Measurements from ENCODE around the gene COQ8A. TPM values are rescaled to one million over a fixed set of nuclear protein-coding genes. Genes with fewer than 3 reads are reported as not detected.

Gene COQ8A
- polyA plus RNA-seq, 1 of the 3 experiments (the other 2 are of a cell fraction), result 11.8 TPM

DNA sequence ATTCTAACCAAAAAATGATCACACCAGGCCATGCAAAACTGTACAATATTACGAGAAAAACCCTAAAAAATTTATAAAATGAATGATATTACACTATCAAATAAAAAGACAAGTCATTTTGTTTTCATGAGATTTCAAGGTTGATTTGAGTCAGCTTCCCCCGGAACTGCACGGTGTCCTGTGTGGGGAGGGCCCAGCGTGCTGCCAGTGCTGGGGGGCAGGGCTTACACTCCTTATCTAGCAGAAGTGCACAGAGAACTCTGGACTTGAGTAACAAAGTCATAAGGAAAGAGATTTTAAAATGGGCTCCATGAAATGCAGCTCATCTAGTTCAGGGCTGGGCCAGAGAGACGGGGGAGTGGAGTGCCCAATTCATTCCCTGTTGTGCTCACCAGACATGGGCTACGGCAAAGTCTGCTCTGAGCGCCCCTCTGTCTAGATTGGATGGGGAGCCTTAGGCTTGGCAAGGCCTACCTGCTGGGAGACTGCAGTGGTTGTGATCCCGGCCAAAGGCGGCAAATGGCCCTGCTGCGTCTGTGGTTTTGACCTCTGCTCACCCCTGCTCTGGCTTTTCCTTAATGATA is 50.1 kb downstream of the COQ8A start:
- Histone ChIP-seq H3K4me1 (ENCODE audit: control insufficient read depth in 1 of 2, insufficient read depth in 2 of 2, low read depth in 1 of 2, low read length in 1 of 2) (peaks cover 0 to 10% of the 10 kb centered on the region in 2 experiments; a peak in 2 of 4 replicates), H3K9me2 (no peaks in the 10 kb centered on the region), H2AFZ (ENCODE audit: low read depth) (no peak overlapping the region), H3K27ac (ENCODE audit: low read depth in 2 of 2, low read length in 1 of 2) (no peak overlapping the region), H3K9me3 (no peaks in the 10 kb centered on the region), H3F3A (replicated peaks; ENCODE audit: insufficient read depth) (no peaks in the 10 kb centered on the region), H3K4me3 (ENCODE audit: low read depth in 2 of 2, low read length in 1 of 2) (no peak overlapping the region), H3K9ac (no peak overlapping the region), H4K20me1 (ENCODE audit: insufficient read depth) (no peaks in the 10 kb centered on the region), H3K79me2 (ENCODE audit: insufficient read depth) (no peaks in the 10 kb centered on the region), H3K27me3 (ENCODE audit: insufficient read depth) (no peaks in the 10 kb centered on the region), H3K4me2 (no peak overlapping the region), H3K36me3 (replicated peaks in 1 of 2; ENCODE audit: control insufficient read depth in 1 of 2, insufficient read depth in 2 of 2, low read length in 1 of 2) (peaks cover 0 to 65% of the 10 kb centered on the region in 2 experiments)
- DNase-seq, result no peak
- ChIA-PET CTCF (no interaction called here), POLR2A (no interaction called here)
- no peak for TF ChIP-seq TCF12 (IDR thresholded peaks at IDR 0.05)
- TF ChIP-seq SMC3 (IDR thresholded peaks at IDR 0.05; ENCODE audit: low read depth, low read length), result no peak
- no peak for TF ChIP-seq RAD21 (IDR thresholded peaks at IDR 0.05; ENCODE audit: low read length)
- WGBS (ENCODE audit: low lambda C conversion rate), result 94% methylated on average over 8 of the region's 10 CpGs

DNA sequence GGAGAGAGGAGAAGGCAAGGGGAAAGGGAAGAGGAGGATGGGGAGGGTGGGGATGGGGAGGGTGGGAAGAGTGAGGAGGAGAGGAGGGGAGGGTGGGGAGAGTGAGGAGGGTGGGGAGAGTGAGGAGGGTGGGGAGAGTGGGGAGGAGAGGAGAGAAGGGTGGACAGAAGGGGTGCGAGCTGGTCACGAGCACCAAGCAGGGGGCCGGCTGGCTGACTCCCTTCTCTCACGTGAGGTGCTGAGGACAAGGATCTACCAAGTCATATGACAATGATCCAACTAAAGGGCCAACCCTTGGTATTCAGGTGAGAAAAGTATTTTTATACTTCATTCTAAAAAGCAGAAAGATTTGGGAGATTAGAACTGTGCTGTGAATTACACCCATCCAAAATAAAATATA is 51.8 kb downstream of the COQ8A start:
- DNase-seq, result no peak
- Histone ChIP-seq H3F3A (replicated peaks; ENCODE audit: insufficient read depth) (no peaks in the 10 kb centered on the region), H3K27ac (ENCODE audit: low read depth in 2 of 2, low read length in 1 of 2) (no peak overlapping the region), H2AFZ (ENCODE audit: low read depth) (no peak overlapping the region), H3K9ac (no peak overlapping the region), H3K9me3 (no peaks in the 10 kb centered on the region), H3K27me3 (ENCODE audit: insufficient read depth) (no peaks in the 10 kb centered on the region), H3K4me1 (ENCODE audit: control insufficient read depth in 1 of 2, insufficient read depth in 2 of 2, low read depth in 1 of 2, low read length in 1 of 2) (peaks cover 0 to 10% of the 10 kb centered on the region in 2 experiments; a peak in 2 of 4 replicates), H3K4me2 (no peak overlapping the region), H4K20me1 (ENCODE audit: insufficient read depth) (no peaks in the 10 kb centered on the region), H3K36me3 (replicated peaks in 1 of 2; ENCODE audit: control insufficient read depth in 1 of 2, insufficient read depth in 2 of 2, low read length in 1 of 2) (peaks cover 3 to 55% of the 10 kb centered on the region in 2 experiments), H3K4me3 (ENCODE audit: low read depth in 2 of 2, low read length in 1 of 2) (no peak overlapping the region), H3K79me2 (ENCODE audit: insufficient read depth) (no peaks in the 10 kb centered on the region), H3K9me2 (no peaks in the 10 kb centered on the region)
- ChIA-PET CTCF (no interaction called here), POLR2A (no interaction called here)
- no peak for TF ChIP-seq EP300 (IDR thresholded peaks at IDR 0.05; ENCODE audit: borderline replicate concordance in 1 of 2, low read depth in 1 of 2, low read length in 1 of 2)
- no peak for TF ChIP-seq TAF1 (IDR thresholded peaks at IDR 0.05; ENCODE audit: borderline replicate concordance, low read depth, low read length)
- TF ChIP-seq, protein P1, sequence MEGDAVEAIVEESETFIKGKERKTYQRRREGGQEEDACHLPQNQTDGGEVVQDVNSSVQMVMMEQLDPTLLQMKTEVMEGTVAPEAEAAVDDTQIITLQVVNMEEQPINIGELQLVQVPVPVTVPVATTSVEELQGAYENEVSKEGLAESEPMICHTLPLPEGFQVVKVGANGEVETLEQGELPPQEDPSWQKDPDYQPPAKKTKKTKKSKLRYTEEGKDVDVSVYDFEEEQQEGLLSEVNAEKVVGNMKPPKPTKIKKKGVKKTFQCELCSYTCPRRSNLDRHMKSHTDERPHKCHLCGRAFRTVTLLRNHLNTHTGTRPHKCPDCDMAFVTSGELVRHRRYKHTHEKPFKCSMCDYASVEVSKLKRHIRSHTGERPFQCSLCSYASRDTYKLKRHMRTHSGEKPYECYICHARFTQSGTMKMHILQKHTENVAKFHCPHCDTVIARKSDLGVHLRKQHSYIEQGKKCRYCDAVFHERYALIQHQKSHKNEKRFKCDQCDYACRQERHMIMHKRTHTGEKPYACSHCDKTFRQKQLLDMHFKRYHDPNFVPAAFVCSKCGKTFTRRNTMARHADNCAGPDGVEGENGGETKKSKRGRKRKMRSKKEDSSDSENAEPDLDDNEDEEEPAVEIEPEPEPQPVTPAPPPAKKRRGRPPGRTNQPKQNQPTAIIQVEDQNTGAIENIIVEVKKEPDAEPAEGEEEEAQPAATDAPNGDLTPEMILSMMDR (IDR thresholded peaks at IDR 0.05), result no peak
- TF ChIP-seq TEAD4 (IDR thresholded peaks at IDR 0.05; ENCODE audit: borderline replicate concordance, insufficient read depth), result no peak
- TF ChIP-seq, protein P2, sequence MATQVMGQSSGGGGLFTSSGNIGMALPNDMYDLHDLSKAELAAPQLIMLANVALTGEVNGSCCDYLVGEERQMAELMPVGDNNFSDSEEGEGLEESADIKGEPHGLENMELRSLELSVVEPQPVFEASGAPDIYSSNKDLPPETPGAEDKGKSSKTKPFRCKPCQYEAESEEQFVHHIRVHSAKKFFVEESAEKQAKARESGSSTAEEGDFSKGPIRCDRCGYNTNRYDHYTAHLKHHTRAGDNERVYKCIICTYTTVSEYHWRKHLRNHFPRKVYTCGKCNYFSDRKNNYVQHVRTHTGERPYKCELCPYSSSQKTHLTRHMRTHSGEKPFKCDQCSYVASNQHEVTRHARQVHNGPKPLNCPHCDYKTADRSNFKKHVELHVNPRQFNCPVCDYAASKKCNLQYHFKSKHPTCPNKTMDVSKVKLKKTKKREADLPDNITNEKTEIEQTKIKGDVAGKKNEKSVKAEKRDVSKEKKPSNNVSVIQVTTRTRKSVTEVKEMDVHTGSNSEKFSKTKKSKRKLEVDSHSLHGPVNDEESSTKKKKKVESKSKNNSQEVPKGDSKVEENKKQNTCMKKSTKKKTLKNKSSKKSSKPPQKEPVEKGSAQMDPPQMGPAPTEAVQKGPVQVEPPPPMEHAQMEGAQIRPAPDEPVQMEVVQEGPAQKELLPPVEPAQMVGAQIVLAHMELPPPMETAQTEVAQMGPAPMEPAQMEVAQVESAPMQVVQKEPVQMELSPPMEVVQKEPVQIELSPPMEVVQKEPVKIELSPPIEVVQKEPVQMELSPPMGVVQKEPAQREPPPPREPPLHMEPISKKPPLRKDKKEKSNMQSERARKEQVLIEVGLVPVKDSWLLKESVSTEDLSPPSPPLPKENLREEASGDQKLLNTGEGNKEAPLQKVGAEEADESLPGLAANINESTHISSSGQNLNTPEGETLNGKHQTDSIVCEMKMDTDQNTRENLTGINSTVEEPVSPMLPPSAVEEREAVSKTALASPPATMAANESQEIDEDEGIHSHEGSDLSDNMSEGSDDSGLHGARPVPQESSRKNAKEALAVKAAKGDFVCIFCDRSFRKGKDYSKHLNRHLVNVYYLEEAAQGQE (IDR thresholded peaks at IDR 0.05; ENCODE audit: low read depth, low read length), result no peak
- WGBS (ENCODE audit: low lambda C conversion rate), result 95% methylated on average over 4 of the region's 4 CpGs
